ENCODE results near the gene DERL3.

The DERL3 gene

DNA sequence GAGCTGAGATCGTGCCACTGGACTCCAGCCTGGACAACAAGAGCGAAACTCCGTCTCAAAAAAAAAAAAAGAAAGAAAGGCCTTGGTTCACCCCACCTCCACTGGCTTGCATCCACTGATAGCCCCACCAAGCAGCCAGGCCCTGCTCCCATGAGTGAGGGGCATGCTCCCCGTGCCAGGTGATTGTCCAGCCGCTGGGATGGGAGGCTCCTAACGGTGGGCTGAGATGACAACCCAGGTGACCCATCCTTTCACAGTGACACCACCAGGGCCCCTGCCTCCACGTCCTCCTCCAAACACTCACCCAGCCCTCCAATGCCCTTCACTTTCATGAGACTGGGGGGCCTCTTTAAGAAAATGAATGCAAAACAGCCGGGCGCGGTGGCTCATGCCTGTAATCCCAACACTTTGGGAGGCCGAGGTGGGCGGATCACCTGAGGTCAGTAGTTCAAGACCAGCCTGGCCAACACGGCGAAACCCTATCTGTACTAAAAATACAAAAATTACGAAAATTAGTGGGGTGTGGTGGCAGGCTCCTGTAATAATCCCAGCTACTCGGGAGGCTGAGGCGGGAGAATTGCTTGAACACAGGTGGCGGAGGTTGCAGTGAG lies 8.6 kb upstream of the DERL3 start:
- no peak for DNase-seq

DNA sequence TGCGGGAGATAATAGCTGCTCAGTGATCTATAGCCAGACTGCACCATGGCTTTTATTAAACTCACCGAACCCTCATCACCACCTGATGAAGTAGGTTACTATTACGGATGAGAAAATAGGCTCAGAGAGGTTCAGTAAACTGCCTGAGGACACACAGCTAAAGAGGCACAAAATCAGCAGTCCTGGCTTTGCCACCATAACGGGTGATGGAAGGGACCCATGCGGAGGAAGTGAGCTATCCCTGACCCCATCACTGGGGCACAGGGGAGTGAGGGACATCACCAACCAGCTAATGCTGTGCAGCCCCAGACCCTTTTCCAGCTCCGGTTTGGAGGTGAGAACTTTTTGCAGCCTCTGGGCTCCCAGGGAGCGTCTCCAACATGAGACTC lies 7.3 kb upstream of the DERL3 start:
- no peak for DNase-seq

DNA sequence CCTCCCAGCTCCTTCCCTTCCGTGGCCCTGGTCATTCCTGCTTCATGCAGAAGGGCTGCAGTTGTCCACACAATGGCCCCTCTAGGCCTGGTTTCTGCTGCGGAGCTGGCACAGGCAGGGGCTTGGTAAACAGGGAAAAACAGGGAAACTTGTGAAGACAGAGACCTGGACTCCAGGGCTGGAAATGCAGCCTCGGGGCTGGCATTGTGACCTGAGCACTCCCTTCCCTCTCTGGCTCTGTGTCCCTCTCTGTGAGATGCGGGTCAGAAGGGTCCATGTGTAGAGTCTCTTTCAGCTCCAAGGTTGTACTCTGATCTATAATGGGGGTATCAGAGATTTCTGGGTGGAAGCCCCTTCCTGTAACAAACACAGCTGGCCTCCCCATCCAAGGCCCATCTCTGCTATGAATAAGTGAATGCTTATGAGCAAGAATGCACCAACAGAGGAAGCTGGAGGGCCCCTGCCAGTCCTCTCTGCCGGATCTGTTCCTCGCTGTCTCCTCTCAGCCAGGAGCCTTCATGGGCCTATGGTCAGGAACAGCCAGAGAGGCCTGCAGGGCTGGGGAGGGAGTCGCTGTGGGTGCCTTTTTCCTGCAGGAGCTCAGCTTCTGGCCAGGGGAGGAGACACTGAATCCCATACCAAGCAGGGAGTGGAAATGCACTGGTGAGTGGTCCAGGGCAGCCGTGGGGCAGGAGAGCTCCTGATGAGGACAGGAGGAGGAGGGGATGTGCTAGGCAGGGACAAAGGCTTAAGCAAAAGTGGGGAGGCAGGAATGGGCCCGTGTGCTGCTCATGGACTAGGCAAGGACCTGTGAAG lies 6.7 kb upstream of the DERL3 start:
- no peak for DNase-seq

DNA sequence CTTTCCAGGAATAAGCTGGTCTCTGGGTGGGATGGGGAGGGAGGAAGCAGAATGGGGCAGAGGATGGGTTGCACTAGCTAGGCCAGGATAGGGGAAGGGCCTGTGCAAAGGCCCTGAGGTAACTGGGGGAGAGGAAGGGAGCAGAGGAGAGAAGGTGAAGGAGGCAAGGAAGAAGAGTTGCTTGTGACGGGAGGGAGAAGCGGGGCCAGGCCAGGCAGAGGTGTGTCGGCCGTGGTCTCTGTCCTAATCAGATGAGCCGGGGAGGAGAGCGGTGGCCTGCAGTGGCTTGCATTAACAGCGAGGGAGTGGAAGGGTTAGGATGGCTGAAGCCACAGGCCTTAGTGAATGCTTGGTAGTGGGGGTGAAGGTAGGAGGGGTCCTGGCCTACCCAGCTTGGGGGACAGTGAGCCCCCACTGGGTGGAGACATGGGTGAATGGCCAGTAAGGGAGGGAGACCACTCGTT lies 6.0 kb upstream of the DERL3 start:
- no peak for DNase-seq

DNA sequence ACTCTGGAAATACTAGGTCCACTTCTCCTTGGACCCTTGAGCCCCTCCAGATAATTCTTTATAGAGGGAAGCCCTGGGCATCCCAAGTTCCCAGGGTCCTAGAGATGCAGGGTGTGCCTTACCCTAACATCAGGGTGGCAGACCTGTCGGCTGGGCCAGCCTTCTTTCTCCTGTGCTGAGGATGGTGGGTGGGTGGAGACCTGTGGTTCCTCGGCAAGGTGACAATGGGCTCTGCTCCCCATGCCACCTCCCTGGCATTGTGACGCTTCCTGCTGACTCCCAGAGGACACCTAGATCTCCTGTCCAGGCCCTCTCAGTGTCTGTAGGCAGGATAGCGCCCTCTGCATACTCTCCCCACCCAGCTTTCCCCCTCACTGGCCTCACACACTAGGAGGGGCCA lies 3.8 kb upstream of the DERL3 start:
- DNase-seq, result no peak

DNA sequence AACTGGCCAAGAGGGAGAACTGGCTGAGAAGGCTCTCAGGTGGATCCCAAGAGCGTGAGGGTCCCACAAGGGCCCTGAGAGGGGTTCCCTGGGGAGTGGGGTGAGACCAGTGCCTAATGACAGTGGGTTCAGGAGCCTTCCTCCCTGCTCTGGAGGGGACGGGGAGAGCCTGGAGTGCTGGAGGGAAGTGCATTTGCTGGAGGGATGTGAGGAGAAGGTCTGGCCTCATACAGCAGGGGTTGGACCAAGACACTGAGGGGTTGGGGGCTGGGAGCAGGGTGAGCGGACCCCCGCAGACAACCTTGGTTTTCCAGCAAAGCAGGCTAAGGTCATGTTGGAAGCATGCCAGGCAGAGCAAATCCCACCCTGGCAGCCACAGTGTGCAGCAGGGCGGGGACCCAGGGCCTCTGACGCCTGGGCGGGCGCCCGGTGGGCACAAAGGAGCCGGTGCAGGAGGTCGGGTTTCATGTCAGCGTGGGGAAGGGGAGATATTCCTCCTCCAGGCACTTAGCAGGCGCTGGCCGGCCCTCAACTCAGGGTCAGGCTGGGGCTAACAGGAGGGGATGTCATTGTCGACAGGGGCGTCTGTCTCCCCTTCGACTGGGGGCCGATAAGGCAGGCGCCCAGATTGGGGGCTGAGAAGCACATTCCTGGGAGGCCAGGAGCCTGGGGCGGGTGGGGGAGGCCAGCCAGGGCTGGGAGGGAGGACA lies 3.1 kb upstream of the DERL3 start:
- DNase-seq, result no peak

DNA sequence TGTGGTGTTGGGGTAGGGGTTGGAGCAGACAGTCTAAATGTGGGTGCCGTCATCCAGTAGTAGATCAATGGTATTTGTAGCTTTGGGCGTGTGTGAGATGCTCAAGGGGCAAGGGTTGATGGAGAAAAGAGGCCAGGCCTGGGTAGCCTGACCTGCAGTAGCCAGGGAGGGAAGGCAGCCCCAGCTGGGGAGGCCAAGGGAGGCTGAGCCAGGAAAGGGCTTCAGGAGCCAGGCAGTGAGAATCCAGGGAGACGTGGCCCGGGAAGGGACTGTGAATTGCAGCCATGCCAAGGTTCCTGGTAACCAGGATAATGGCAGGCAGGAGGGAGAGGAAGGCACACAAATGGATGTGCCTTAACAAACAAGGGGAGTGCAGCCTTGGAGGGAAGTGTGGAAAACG lies 2.5 kb upstream of the DERL3 start:
- no peak for DNase-seq

DNA sequence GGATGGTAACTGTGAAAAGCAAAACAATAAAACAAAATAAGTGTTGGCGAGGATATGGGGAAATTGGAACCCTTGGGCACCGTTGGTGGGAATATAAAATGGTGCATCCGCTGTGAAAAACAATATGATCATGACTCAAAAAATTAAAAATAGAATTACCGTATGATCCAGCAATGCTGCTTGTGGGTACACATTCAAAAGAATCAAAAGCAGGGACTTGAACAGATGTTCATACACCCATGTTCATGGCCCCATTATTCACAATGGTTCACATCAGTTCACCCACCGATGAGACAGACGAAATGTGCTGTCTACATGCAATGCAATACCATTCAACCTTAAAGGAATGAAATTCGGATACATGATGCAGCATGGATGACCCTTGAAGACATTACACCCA lies 1.2 kb upstream of the DERL3 start:
- no peak for DNase-seq

DNA sequence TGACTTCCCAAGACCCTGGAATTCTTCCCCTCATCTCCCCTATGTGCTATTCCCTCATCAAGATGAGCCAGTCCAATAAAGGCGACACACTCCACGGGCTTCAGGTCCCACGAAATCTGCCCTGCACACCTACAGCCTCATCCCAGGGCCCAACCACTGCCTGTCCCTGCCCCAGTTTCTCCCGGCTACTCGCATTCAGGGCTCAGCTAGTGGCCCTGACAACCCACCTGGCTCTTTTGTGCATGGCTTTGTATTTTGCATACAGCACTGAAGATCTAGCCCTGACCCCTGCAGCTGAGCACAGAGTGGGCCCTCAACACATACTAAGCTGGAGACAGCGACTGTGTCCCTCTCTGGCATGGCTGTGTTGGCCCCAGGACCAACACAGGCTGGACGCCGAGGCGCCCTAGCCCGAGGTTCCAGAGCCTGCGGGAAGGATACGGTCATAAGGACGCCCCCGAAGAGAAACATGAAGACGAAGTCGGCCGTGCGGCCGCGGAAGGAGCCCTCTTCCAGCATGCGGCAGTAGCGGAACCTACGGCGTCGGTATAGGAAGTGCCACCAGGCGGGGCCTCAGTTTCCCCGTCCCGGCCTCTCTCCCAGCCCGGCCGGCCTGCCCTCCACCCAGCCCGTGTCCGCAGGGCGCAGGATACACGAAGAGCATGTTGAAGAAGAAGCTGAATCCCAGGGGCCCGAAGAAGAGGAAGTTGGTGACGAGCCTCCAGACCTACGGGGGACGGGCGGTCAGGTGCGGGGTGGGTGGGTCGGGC lies 710 bp downstream of the DERL3 start:
- DNase-seq, result no peak

DNA sequence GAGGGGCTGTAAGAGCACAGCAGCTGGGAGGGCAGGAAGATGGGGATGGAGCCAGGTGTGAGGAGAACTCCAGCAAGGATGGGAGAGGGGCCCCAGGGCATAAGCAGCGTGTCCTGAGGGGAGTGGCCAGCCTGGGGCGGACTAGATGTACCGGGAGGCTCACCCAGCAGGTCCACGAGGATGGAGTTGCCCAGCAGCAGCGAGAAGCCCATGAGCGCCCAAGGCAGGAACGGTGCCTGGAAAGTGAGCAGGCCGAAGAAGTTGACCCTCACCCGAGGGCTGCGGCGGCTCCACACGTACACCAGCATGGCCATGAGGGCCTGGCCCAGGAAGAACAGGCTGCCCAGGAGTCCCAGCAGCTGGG lies 1.3 kb downstream of the DERL3 start:
- no peak for DNase-seq

DNA sequence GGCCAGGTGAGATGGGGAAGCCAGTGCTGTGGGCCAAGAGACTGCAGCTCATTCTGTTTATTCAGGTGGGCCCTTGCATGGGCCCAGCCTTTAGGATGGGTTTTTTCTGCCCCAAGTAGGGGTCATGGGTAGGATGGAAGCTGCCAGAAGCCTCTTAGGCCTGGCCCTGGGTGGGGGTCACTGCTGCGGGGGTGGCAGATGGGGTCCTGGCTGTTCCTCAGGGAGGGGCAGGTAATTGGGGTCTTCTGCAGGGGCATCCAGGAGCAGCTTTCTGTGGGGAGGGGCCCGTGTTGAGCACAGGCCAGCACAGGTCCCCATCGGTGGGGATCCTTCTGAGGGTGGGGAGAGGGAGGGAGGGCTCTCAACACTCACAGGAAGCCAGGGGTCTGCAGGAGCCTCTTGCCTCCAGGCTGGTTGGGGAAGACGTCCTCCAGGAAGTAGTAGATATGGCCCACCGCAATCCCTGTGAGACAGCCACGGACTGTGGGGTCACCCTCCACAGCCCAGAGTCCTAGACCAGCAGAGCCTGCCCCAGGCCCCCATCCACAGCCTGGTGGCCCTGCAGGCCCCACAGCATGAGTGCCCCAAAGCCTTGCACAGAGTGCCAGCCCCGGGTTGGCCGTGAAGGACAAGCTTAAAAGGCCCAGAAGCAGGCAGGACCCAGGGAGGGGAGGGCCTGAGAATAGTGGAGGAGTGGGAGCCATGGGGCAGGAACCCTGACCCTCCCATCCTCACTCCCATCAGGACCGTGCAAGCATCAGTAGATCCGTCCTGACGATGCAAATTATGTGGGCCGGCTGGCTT lies 1.9 kb downstream of the DERL3 start:
- no peak for DNase-seq

DNA sequence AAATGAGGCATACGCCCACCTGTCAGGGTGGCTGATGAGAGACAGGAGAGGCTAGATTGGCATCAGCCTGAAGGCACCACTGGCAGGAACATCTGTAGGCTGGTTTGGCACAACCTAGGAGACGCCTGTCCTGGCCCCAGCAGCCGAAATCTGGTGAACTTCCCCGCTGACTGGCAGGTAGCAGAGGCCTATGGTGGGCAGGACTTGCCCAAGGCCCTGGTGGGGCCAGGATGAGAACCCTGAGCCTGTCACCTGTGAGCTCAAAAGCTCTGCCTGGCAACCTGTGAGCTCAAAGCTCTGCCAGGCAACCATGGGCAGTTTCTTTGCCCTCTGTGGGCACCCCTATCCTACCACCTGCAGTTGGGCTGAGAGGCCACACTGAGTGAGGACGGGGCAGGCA lies 2.5 kb downstream of the DERL3 start:
- DNase-seq, result no peak

DNA sequence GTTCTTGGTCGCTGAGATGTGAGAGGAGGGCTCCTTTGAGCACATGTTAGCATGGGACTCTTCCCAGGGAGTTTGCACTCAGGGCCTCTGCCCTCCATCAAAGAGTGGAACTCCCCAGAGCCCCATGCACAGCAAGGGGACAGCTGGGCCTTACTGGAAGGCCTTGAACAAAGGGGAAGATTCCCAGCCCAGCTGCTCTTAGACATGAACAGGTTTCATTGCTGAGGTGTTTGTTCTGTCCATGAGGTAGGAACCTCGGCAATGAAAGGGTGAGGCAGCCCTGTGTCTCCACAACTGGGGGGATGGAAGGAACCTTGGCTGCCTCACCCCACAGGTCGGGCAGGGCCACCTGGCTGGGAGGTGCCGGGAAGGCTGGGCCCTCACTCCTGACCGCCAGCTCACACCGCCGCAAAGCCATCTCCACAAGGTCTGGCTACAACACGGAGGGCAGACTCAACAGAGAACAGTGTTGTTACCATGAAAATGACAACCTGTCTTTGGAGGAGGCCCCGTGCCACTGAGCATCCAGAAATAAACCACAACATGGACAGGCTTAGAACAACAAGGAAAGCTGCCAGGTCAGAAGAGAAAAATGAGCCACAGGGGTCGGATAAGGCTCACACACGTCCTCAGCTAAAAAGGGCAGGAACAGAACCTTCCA lies 3.2 kb downstream of the DERL3 start:
- no peak for DNase-seq

DNA sequence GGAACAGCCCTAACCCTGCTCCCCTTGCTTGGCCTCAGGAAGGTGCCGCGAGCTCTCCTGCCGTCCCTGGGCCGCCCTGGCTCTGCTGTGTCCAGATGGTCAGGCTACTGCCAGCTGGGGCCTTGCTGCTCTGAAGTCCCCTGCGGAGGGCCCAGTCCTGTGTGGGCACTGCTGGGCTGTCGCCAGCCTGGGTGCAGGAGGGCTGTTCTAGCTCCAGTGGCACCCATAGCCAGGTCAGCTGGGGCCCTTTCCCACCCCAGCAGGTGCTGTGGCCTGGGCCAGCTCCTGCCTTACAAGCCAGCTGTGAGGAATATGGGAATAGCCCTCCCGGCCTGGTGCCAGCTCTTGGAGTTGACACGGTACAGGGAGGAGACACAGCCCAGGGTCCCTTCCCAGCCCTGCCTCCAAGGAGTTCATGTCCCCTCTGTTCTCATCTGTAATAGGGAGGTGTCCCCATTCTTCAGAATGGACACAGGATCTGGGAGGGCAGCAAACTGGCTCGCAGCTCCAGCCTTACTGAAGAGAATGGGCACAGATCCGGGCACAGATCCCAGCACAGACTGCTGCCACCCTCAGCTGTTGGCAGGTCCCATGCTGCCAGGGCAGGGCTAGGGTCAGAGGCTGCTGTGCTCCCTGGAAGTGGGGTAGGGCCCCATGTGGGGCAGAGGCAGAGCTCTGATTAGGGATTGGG lies 3.9 kb downstream of the DERL3 start:
- DNase-seq, result no peak

DNA sequence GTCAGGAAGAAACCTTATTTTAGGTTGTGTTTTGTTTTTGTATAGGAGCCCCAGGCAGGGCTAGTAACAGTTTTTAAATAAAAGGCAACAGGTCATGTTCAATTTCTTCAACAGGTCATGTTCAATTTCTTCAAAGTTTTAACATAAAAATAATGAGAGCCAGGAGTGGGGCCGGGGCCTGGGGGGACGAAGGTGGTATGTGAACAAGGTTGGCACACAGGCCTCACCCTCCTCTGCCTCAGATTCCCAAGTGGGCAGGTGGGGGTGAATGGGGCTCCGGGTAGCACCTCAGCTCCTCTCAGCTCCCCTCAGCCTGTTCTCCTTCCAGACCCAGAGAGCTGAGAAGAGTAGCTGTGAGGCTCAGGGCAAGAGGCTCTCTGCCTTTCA lies 4.4 kb downstream of the DERL3 start:
- DNase-seq, result no peak

DNA sequence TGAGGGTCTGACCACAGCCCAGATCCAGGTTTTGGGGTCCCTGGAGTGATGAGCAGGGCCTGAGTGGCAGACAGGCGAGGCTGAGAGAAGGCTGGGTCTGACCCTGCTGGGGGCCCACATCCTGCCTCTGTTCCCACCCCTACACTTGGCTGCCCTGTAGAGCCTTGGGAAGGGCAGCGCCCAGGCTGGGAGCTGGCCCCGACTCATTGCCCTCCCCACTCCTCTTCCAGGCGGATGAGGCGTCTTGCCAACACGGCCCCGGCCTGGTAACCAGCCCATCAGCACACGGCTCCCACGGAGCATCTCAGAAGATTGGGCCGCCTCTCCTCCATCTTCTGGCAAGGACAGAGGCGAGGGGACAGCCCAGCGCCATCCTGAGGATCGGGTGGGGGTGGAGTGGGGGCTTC lies 4.9 kb downstream of the DERL3 start:
- DNase-seq, result no peak

DNA sequence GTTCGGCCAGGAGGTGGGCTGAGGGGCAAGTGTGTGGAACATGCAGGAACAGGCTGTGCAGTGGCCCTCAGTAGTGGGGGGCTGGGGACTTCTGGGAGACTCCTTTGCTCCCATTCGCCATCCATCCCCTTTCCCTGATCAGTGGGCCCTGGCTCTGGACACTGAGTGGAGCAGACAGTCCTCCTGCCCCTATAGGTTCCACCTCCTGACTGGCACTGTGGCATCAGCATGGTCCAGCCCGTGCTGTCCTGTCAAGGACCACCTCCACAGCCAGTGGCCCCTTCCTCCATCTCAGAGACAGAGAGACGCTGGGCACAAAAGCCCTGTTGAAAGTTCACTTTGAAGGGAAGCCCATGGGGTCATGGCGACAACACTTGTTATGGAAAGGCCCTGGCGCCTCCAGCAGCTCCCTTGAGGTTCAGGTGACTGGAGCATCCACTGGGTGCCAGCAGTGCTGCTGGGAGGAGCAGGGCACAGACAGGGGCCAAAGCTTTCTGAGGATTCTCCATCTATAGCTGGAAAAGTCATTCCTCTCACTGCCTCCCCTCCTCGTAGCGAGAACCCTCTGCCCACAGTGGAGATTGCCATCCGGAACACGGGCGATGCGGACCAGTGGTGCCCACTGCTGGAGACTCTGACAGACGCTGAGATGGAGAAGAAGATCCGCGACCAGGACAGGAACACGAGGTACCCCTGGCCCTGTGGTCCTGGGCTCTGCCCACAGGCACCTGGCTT lies 5.6 kb downstream of the DERL3 start:
- DNase-seq, result no peak

DNA sequence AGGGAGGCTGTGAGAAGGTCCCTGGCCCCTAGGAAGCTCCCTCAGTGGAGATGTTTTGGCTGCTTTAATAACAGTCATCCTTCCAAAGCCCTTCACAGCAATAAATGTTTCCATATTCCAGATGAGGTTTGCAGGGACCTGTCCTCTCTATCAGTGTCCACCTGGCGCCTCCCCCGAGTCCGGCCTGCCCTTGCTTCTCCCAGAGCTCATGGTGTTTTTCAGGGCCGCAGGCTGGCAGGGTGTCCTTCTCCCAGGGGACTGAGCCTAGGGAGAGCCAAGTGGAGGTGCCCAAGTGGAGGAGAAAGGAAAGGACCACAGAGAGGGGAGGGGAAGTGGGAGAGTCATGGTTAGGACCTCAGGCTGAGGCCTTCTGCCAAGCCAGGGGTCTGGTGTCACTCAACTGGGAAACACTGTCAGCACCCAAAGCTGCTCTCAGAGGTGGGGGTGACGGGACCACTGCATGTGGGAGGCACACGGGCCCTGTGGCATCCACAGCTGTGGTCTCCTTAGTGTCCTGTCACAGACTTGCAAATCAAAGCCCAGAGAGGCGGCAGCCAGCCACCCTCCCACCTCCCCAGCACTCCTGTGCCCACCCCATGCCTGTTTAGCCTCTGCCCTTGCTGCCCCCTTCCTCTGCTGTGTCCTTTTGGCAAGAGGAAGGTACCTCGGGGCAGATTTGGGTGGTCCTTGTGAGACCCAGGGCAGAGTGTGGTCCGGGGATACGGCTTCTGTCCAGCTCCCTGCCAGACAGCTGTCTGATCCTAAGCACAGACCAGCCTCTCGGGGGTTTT lies 6.4 kb downstream of the DERL3 start:
- no peak for DNase-seq

DNA sequence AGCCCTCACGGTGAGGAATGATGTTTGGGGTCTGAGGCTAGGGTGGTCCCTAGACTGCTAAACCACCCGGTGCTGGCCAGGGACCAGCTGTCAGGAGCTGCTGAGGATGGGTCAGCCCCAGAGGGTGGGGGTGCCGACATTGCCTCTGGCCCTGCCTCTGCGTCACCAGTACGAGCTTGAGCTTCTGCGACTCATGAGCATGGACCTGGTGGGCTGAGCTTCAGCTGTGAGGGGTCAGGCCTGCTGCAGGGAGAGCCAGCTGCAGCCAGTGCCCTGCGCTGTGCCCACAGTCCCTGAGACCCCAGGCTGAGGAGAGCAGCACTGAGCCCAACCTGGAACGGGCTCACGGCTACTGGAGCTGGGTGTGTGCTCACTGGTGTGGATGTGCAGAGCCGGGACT lies 7.0 kb downstream of the DERL3 start:
- no peak for DNase-seq

DNA sequence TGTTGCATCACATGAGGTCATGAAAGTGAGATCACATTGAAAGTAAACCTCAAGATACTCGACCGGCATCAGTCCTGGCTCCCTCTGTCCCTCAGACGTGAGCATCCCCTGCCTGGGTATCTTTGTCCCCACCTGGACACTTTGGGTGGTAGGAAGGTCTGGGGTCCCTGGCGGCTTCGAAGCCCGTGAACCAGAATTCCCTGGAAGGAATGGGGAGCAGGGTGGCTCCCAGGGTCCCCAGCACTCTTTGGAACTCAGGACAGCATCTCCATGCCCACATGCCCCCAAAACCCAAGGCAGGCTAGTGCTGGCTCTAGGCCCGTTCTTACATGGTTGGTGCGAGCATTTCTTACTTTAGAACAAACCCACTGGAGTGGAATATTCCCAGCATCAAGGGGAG lies 7.5 kb downstream of the DERL3 start:
- DNase-seq, result no peak

Measured in SW 1271 (cell line).